SU-DHL-6 (cell line): ENCODE results near the gene GPATCH8.

Experiments used
- H2AFZ ChIP-seq: fragments of 200-600 bp; sonication (generic); 2 replicates; pipeline ENCODE4 v1.6.1; 2014; ENCODE audit warnings: low read depth, mild to moderate bottlenecking, moderate library complexity, mixed read lengths, antibody characterized with exemption, low read length; ENCODE audit not compliant: severe bottlenecking
- H3F3A ChIP-seq: fragments of 200-600 bp; shearing (Covaris generic); 2 replicates; pipeline ENCODE4 v1.6.0; 2016; ENCODE audit warnings: antibody characterized with exemption, mild to moderate bottlenecking; ENCODE audit not compliant: insufficient read depth
- H3K27ac ChIP-seq: fragments of 200-600 bp; sonication (generic); 2 replicates; pipeline ENCODE4 v1.5.1; 2016; ENCODE audit warnings: low read depth, mild to moderate bottlenecking, low read length, moderate library complexity, mixed read lengths
- H3K27me3 ChIP-seq: fragments of 200-600 bp; sonication (generic), shearing (Covaris generic); 2 replicates; pipeline ENCODE4 v1.6.0; 2014; ENCODE audit warnings: mild to moderate bottlenecking, low read length
- H3K36me3 ChIP-seq: fragments of 200-600 bp; sonication (generic); 2 replicates; pipeline ENCODE4 v1.6.1; 2014; ENCODE audit warnings: mild to moderate bottlenecking, low read length, mixed read lengths
- H3K4me2 ChIP-seq: fragments of 300-600, 200-600 bp; shearing (Covaris generic), sonication (generic); 2 replicates; pipeline ENCODE4 v1.6.0; 2014; ENCODE audit warnings: low read length, low read depth, mild to moderate bottlenecking; ENCODE audit not compliant: poor library complexity, severe bottlenecking
- H3K4me3 ChIP-seq: fragments of 200-600 bp; sonication (generic); 2 replicates; pipeline ENCODE4 v1.5.1; 2014; ENCODE audit warnings: antibody characterized with exemption, low read length, mild to moderate bottlenecking, mixed read lengths; ENCODE audit not compliant: insufficient read depth, poor library complexity, severe bottlenecking
- H3K79me2 ChIP-seq: fragments of 200-600 bp; sonication (generic); 2 replicates; pipeline ENCODE4 v1.6.1; 2014; ENCODE audit warnings: mild to moderate bottlenecking, low read length, moderate library complexity; ENCODE audit not compliant: insufficient read depth
- H3K9ac ChIP-seq: fragments of 200-600 bp; sonication (generic); 2 replicates; pipeline ENCODE4 v1.7.0; 2014; ENCODE audit warnings: mild to moderate bottlenecking, low read length
- H3K9me2 ChIP-seq: fragments of 200-600 bp; sonication (generic); replicated peaks from 2 replicates; pipeline ENCODE4 v1.6.1; 2014; ENCODE audit warnings: low read length; ENCODE audit not compliant: insufficient read depth
- H3K9me3 ChIP-seq: fragments of 200-600 bp; sonication (generic); 2 replicates; pipeline ENCODE4 v1.6.1; 2014; ENCODE audit warnings: low read length, mixed read lengths; ENCODE audit not compliant: insufficient read depth
- H4K20me1 ChIP-seq: fragments of 200-600 bp; sonication (generic); 2 replicates; pipeline ENCODE4 v1.6.1; 2014; ENCODE audit warnings: low read depth, mild to moderate bottlenecking, antibody characterized with exemption, low read length, moderate library complexity, mixed read lengths
- CTCF ChIP-seq: fragments of 200-600 bp; sonication (generic); IDR thresholded peaks from one replicate; pipeline ENCODE4 v1.5.1; 2017; ENCODE audit warnings: antibody characterized with exemption, mild to moderate bottlenecking, low read length, moderate library complexity; ENCODE audit not compliant: insufficient read depth, poor library complexity, severe bottlenecking
- EZH2phosphoT487 ChIP-seq: fragments of 200-600 bp; sonication (generic), shearing (Covaris generic); conservative IDR thresholded peaks from 2 replicates; pipeline ENCODE4 v1.6.1; 2018; ENCODE audit warnings: mild to moderate bottlenecking, antibody characterized with exemption, low read length, moderate library complexity, mixed read lengths

Gene GPATCH8

GRCh38 chr17:44417553-44417952, 85.7 kb downstream of the GPATCH8 start:
- no peak overlapping the region for H2AFZ ChIP-seq
- H3K36me3 ChIP-seq, result no peaks in the 10 kb centered on the region; the same call in 1 of the 2 replicates
- H3K27me3 ChIP-seq, result no peaks in the 10 kb centered on the region
- H3K4me2 ChIP-seq, result no peak overlapping the region
- no peak for TF ChIP-seq CTCF
- TF ChIP-seq EZH2phosphoT487, result no peak
- H3K79me2 ChIP-seq, result no peaks in the 10 kb centered on the region
- no peak overlapping the region for H3K9ac ChIP-seq
- H3F3A ChIP-seq, result no peaks in the 10 kb centered on the region
- H3K27ac ChIP-seq, result no peak overlapping the region
- no peaks in the 10 kb centered on the region for H4K20me1 ChIP-seq
- no peaks in the 10 kb centered on the region for H3K9me3 ChIP-seq
- no peaks in the 10 kb centered on the region for H3K9me2 ChIP-seq
- H3K4me3 ChIP-seq, result no peak overlapping the region

DNA sequence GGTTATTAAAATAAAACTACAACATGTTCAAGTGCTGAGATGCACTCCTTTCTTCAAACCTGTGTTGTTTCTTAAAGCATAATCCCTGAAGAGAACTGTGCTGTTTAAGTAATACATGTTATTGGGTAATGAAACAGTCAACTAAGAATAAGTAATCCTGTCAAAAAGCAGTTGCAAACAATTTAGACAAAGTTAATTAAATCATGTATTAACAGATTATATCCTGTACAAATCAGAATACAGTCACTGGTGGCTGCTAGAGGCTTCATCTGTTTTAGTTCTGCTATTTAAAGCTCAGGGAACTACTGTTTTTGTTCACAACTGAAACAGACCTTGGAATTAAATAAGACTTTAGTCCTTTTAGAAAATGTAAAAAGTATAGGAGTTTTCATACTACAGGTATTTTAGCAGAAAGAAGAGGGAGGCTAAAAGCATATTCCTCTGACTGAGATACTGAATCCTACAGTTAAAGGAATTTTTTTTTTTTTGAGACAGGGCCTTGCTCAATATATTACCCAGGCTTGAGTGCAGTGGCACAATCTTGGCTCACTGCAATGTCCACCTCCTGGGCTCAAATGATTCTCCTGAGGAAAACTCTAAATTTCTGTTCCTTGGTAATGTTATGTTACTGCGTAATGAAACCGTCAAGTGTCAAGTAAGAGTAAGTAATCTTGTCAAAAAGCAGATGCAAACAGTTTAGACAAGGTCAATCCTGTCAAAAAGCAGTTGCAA, 86.5 kb downstream of the GPATCH8 start:
- Histone ChIP-seq H3K4me2 (no peak overlapping the region), H4K20me1 (no peaks in the 10 kb centered on the region), H3K4me3 (no peak overlapping the region), H3F3A (no peaks in the 10 kb centered on the region), H3K27me3 (no peaks in the 10 kb centered on the region), H3K9ac (no peak overlapping the region), H3K9me2 (no peaks in the 10 kb centered on the region), H2AFZ (no peak overlapping the region), H3K36me3 (no peaks in the 10 kb centered on the region; the same call in 1 of the 2 replicates), H3K79me2 (no peaks in the 10 kb centered on the region), H3K27ac (no peak overlapping the region), H3K9me3 (no peaks in the 10 kb centered on the region)
- TF ChIP-seq CTCF (no peak), EZH2phosphoT487 (no peak)

DNA sequence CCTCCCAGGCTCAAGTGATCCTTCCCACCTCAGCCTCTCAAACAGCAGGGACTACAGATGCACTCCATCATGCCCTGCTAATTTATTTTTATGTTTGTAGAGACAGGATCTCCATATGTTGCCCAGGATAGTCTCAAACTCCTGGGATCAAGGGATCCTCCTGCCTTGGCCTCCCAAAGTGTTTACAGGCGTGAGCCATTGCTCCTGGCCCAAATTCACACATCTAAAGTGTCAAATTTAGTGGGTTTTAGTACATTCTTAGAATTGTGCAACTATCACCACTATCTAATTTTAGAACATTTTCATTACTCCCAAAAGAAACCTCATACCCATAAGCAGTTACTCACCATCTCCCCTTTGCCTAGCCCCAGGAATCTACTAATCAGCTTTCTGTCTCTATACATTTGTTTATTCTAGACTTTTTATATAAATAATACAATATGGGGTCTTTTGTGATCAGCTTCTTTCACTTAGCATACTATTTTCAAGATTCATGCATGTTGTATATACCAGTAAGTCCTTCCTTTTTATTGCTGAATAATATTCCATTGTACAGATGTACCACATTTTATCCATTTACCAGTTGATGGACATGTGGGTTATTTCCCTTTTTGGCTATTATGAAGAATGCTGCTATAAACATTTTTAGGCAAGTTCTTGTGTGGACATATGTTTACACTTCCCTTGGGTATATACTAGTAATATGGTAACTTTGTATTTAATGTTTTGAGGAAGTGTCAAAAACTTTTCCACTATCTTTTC, 88.6 kb downstream of the GPATCH8 start:
- Histone ChIP-seq H3K79me2 (no peaks in the 10 kb centered on the region), H3K36me3 (no peaks in the 10 kb centered on the region), H2AFZ (no peak overlapping the region), H3K9me2 (no peaks in the 10 kb centered on the region), H3F3A (no peaks in the 10 kb centered on the region), H3K4me3 (no peak overlapping the region), H3K27ac (no peak overlapping the region), H4K20me1 (no peaks in the 10 kb centered on the region), H3K4me2 (no peak overlapping the region), H3K9ac (no peak overlapping the region), H3K9me3 (no peaks in the 10 kb centered on the region), H3K27me3 (no peaks in the 10 kb centered on the region)
- TF ChIP-seq CTCF, result no peak
- no peak for TF ChIP-seq EZH2phosphoT487
